AG08396 (cell line): Measurements from ENCODE around the gene LRP8.

ENCODE experiments used
- DNase-seq: peaks from one replicate; pipeline ENCODE4 v3.0.0; 2012; ENCODE audit warnings: low spot score, mixed read lengths

LRP8 gene

DNA sequence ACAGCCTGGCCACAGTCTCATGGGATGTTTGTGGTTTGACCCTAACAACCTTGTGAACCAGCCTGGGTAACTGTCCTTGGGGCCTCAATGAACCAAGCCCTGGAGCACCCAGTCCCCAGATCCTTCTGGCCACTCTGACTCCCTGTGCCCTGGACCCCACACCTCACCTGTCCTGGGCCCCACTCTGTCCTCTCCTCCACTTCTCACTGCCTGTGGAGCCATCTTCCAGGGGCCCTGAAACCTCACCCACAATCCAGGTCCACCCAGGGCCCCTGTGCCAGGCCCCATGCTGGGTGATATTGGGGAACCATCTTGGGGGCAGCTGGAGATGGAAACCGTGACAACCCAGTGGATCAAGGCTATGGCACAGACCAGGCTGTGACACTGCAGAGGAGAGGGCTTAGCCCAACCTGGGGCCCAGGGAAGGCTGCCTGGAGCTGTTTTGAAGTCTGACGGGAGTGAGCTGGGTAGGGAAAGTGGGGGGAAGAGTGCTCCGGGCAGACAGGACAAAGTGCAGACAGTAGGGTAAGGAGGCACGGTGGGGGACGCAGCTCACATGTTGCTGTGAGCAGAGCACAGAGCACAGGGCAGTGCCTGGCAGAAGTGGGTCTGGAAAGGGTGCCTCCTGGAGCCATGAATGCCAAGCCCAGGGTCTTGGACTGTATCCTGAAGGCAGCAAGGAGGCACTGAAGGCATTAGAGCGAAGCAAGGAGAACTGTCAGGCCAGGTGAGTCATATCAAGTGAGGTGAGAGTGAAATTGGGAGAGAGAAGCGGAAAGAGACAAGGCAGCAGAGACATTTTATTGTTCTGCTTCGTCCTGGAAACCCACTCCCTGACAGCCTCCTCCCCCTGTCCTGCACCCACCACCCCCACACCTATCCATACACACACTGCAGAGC is 12.1 kb upstream of the LRP8 start:
- DNase-seq = no peak

- no peak for DNase-seq
These were observed 10.6 kb upstream of the LRP8 start for GRCh38 chr1:53338423-53338822.

DNA sequence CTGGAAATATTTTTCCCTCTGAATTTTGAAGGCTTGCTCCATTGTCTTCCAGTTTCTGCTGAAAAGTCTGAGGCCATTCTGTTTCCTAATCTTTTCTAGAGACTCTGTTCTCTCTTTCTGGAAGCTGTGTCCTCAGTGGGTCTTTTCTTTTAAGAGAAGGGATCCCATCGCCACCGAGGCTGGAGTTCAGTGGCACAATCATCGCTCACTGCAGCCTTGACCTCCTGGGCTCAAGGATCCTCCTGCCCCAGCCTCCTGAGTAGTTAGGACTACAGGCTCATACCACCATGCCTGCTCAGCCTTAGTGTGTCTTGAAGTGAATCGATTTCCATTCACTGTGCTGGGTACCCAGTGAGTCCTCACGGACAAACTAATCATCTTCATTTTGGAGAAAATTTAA is 9.6 kb upstream of the LRP8 start:
- DNase-seq = no peak

DNA sequence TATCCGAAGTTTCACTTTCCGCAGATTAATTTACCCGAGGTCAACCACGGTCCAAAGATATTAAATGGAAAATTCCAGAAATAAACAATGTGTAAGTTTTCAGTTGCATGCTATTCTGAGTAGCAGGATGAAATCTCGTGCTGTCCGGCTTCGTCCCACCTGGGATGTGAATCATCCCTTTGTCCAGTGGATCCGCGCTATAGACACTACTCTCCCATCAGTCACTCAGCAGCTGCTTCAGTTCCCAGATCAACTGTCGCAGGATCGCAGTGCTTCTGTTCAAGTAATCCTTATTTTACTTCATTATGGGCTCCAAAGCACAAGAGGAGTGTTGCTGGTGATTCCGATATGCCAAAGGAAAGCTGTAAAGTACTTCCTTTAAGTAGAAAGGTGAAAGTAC is 8.3 kb upstream of the LRP8 start:
- no peak for DNase-seq

DNA sequence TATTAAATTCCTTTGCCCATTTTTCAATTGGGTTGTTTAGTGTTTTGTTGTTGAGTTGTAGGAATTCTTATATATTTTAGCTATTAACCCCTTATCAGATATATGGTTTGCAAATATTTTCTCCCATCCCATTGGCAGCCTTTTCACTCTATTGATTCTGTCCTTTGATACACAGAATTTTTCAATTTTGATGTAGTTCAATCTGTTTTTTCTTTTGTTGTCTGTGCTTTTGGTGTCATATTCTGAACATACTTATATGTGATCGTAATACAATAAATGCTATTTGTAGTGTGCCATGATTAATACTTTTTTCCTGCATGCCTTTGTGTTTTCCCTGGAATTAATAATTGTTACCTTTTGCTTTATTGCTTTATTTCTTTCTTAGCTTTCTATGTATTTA is 7.8 kb upstream of the LRP8 start:
- DNase-seq = no peak

GRCh38 chr1:53334781-53335180 is 6.9 kb upstream of the LRP8 start:
- no peak for DNase-seq

DNA sequence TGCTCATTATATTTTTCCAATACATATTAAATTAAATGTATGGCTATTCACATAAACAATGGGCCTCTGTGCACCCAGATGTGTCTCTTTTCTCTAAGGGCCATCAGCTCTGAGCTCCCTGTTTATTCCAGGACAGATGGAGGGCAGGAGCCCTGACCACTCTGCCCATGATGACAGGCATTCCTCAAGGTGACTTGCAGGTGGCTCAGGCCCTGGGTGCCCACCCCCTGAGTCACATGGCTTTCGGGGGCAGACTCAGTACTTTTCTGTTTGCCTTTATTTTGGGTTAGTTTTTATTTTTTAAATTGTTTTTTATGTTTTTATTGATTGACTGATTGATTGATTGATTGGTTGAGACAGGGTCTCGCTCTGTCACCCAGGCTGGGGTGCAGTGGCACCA is 6.4 kb upstream of the LRP8 start:
- DNase-seq = no peak

DNA sequence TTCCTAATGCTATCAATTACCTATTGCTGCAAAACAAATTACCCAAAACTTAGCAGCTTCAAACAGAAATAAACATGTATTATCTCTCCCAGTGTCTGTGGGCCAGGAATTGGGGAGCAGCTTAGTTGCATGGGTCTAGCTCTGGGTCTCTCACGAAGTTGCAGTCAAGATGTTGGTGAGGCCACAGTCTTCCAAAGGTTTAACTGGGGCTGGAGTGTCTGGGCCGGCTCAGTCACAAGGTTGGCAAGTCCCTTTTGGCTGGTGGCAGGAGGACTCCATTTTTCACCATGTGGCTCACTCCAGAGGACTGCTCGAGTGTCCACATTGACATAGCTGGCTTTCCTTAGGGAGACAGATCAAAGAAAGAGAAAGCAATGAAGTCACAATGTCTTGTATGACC is 5.0 kb upstream of the LRP8 start:
- DNase-seq = no peak

GRCh38 chr1:53332186-53332564 is 4.3 kb upstream of the LRP8 start:
- no peak for DNase-seq

- DNase-seq = no peak
These were observed 3.7 kb upstream of the LRP8 start for GRCh38 chr1:53331446-53332185.

DNA sequence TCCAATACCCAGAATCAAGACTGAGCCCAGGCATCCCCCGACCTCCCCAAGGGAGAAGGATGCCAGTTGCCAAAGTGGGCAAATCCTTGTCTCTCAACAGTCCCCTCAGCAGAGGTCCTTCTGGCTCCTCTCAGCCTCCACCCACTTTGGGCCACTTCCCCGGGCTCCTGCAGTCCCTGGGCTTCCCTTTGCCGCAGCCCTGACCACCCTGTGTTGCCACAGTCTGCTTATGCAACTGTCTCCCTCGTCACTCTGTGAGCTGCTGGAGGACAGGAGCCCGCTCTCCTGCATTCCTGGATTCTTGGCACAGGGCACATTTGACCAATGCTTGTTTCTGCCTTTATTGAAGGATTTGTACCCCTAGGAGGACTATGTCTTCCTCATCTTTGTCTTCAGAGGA is 2.9 kb upstream of the LRP8 start:
- DNase-seq = no peak

GRCh38 chr1:53328541-53329499 is 950 bp upstream of the LRP8 start:
- no peak for DNase-seq

- DNase-seq = peak; percentile 62
These were observed 522 bp downstream of the LRP8 start for GRCh38 chr1:53327182-53327913.

DNA sequence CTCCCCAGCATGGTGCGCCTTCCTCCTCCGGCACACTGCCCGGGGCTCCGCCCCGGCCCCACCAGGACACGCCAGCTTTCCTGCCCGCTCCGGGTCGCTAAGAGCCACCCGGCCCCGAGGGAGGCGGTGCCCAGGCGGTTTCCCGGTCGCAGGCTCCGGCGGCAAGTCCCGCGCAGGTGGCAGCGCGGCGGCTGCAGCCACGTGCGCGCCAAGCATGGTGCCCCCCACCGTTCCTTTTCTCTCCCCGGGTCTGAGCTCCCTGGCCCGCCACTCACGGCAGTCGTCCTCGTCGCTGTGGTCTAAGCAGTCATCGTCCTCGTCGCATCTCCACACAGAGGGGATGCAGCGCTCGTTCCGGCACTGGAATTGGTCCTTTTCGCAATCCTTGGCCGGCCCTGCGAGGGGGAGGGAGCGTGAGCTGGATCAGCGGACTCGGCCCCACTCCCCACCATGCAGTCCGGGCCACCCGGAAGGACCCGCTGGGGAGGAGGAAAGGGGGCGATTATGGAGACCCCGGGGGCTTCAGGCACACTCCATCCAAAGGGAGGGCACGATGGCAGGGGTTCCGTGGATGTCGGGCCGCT is 1.2 kb downstream of the LRP8 start:
- peak; percentile 39 for DNase-seq

GRCh38 chr1:53326088-53326597 is 1.7 kb downstream of the LRP8 start:
- DNase-seq = peak; percentile 97

DNA sequence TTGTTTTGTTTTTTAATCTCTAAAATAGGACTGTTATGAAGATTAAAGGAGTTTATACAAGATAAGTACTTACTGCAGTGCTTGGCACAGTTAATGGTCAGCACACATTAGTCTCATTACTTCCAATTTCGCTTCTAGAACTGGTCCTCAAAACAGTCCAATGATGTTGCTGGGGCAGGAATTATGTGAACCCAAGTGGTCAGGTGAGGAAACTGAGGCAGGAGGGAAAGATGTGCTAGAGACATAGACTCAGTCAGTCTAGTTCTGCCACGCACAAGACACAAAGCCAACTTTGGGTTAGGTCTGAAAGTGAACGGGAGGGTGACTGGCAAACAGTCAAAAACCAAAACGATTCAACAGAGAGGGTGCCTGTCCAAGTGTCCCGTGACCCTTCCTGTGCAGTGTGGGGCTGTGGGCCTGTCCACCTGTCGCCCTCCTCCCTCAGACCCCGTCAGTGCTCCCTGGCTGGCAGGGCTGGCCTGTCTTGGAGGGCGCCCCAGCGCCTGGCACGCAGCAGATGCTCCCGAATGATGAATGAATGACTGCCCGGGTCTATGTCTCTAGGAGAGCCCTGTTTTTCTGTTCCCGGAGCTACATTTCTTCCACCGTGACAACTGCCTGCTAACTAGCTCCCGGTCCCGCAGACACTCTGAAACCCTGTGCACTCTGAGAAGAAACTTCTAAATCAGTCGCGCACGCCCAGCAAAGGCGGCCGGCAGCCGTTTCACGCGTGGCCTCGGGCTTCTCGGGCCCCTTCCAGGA is 2.4 kb downstream of the LRP8 start:
- no peak for DNase-seq

DNA sequence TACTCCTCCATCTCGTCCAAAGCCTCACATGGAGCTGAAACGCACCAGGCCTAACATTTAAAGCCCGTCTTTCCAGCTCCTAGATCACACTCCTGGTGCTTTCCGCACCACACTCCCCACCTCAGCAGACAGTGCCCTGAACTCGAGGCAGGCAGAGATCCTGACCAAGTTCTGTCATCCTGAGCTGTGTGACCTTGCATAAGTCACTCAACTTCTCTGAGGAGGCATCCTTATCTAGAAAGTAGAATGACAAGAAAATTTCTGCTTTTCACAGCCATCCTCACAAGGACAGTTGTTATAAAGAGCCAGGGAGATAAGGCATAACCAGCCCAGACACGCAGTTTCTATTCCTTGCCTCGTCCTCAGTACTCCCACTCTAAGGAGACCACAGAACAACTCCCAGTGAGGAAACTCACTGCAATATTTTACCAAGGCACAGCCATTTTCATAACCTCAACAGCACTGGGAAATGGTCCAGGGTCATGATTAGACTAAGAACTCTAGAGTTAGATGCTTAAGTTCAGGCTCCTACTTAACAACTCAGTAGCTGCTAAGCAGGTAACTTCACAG is 3.1 kb downstream of the LRP8 start:
- DNase-seq = no peak

GRCh38 chr1:53324321-53324720 is 3.5 kb downstream of the LRP8 start:
- DNase-seq = no peak

- no peak for DNase-seq
These were observed 4.6 kb downstream of the LRP8 start for GRCh38 chr1:53323316-53323715.
